HG02885 (cell line): ENCODE data around the gene WDR76.

ENCODE experiments used
- ATAC-seq: cut with Tn5 transposase; IDR thresholded peaks from one replicate; pipeline ENCODE4 v1.9.1; 2021; ENCODE audit warnings: mild to moderate bottlenecking; ENCODE audit not compliant: unreplicated experiment, poor library complexity

Gene WDR76

GRCh38 chr15:43908516-43909050 lies 81.8 kb downstream of the WDR76 start:
- no peak for ATAC-seq

- ATAC-seq, result no peak
Observed at GRCh38 chr15:43911235-43911781, 84.5 kb downstream of the WDR76 start.

GRCh38 chr15:43912208-43912607 lies 85.4 kb downstream of the WDR76 start:
- ATAC-seq, result no peak

GRCh38 chr15:43913026-43913780 lies 86.4 kb downstream of the WDR76 start:
- no peak for ATAC-seq

- ATAC-seq, result no peak
Observed at GRCh38 chr15:43913941-43914340, 87.1 kb downstream of the WDR76 start.

- no peak for ATAC-seq
Observed at GRCh38 chr15:43915631-43916325, 89.0 kb downstream of the WDR76 start.

GRCh38 chr15:43916326-43916660 lies 89.5 kb downstream of the WDR76 start:
- ATAC-seq, result no peak
